Activated CD4-positive, CD25-positive, alpha-beta regulatory T cell treated with anti-CD3 and anti-CD28 coated beads, Interleukin-2, amount 50 U/mL, for 72 hours (primary cell): ENCODE results near the gene PADI4.

Experiments used
- DNase-seq: peaks from one replicate; pipeline ENCODE4 v3.0.0; 2021

PADI4 gene, protein sequence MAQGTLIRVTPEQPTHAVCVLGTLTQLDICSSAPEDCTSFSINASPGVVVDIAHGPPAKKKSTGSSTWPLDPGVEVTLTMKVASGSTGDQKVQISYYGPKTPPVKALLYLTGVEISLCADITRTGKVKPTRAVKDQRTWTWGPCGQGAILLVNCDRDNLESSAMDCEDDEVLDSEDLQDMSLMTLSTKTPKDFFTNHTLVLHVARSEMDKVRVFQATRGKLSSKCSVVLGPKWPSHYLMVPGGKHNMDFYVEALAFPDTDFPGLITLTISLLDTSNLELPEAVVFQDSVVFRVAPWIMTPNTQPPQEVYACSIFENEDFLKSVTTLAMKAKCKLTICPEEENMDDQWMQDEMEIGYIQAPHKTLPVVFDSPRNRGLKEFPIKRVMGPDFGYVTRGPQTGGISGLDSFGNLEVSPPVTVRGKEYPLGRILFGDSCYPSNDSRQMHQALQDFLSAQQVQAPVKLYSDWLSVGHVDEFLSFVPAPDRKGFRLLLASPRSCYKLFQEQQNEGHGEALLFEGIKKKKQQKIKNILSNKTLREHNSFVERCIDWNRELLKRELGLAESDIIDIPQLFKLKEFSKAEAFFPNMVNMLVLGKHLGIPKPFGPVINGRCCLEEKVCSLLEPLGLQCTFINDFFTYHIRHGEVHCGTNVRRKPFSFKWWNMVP

DNA sequence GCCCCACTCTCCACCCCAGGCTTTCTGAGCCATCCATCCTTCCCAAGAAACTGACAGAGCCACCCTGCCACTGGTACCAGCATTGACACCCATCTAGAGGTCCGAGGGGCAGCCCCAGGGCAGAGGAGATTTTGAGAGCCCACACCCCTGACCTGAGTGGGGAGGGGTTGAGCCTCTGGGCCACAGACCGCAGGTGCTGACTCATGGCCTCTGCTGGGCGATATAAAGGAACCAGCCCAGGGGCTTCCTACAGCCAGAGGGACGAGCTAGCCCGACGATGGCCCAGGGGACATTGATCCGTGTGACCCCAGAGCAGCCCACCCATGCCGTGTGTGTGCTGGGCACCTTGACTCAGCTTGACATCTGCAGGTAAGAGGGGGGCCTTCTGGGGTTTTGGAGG is at the start of gene PADI4:
PADI4 (plus strand) TSS at position 252 of the 400 bp plus-strand sequence; CDS start at position 278, 26 bp downstream.
- DNase-seq, result no peak

DNA sequence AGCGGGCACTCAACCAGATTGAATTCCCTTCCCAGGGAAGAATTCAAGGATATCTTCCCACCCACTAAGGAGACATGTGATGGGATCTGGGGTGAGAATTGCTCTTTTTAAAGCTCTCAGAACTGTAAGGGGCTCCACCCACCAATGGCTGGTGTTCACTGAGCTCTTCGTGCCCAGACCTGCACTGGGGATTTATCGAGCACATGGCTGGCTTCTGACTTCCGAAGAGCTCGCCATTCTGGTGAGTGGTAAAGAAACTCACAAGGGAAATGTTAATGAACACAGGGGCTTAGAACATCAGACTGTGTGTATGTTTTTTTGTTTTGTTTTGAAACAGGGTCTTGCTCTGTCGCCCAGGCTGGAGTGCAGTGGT is 49.3 kb upstream of the PADI4 start:
- DNase-seq, result no peak

DNA sequence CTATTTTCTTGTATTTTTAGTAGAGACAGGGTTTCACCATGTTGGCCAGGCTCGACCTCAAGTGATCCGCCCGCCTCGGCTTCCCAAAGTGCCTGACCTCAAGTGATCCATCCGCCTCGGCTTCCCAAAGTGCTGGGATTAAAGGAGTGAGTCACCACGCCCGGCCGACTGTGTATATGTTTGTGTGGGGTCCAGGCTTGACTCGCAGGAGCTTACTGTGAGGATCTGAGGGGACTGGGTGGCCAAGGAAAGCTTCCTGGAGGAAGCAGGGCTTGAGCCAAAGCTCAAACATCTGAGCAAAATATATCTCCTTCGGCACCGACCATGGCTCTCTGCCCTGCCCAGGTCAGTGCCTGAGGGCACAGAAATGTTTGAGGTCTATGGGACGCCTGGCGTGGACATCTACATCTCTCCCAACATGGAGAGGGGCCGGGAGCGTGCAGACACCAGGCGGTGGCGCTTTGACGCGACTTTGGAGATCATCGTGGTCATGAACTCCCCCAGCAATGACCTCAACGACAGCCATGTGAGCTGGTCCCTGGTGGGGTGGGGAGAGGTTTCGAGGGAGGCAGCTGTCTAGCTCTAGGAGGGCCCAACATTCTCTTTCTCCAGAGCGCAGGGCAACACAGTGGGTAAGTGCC is 48.6 kb upstream of the PADI4 start:
- DNase-seq, result no peak

DNA sequence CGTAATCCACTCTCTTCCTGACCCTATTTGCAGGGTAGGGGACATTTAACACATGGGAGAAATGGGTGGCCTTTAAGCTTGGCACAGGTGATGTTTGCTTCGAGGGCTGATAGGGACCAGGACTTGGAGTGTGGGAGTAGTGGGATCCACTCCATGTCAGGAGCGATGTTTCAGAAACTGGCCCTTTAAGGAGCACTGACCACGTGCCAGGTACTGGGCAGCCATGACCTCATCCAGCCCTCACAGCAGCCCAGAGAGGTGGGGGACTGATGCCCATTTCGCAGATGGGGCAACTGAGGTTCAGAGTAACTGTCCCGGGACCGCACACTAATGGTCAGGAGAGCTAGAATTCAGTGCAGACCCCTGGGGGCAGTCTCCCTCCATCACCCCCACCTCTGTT is 47.7 kb upstream of the PADI4 start:
- no peak for DNase-seq

DNA sequence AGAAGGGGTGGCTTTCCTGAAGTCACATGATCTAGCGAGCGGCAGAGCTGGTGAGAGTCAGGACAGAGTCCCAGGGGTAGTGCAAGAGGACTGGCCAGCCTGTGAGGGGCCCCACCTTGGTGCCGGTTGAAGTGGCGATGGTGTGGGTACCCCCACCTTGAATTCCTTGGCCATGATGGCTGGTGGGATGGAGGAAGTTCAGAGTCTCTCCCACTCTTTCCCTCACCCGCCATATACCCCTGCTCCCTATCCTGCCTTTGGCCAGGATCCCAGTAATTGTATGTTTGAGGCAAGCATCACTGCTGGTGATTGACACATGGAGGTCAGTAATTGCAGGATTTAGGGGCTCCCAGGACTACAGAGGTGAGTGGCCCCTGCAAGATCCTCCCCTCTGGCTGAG is 47.3 kb upstream of the PADI4 start:
- DNase-seq, result no peak

DNA sequence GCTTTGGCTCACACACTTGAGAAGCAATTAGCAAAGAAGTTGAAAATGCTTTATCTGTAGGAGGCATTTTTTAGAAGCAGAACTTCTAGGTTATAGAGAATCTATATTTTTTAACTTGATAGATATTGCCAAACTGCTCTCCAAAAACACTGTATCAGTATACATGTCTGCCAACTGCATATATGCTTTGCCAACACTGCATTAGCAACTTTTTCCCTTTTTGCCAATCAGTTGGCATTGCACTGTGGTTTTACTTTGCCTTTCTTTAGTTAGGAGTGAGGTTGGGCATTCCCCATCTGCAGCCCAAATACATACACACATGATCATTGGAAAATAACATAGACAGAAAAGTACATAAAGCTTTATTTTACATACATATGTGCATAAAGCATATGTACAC is 44.1 kb upstream of the PADI4 start:
- DNase-seq, result no peak

DNA sequence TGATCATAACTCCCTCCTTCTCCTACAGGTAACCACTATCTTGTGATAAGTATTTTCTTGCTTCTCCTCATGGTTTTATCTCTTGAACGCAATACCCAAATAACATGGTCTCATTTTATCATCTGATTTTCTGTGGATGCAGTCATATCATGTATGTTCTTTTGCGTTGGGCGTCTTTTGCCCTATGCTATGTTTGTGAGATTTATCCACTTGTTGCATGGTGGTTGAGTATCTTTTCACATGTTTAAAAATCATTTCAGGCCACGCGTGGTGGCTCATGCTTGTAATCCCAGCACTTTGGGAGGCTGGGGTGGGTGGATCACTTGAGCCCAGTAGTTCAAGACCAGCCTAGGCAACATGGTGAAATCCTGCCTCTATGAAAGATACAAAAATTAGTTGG is 43.5 kb upstream of the PADI4 start:
- no peak for DNase-seq

DNA sequence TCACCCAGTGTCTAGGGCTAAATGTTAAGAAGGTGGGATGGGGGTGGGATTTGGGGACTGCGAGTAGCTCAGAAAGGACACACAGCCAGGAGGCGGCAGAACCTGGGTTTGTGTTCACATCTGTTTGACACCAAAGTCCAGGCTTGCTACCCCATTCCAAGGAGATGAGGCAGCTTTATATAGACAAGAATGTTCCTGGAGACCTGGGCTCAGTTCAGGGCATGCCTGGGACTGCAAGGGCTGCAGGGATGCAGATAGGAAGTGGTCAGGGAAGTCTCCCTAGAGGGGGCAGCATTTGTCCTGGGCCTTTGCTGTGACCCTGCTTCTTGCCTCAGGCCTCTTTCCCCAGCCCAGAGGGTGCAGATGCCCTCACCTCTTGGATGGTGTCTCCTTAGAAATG is 42.8 kb upstream of the PADI4 start:
- no peak for DNase-seq

DNA sequence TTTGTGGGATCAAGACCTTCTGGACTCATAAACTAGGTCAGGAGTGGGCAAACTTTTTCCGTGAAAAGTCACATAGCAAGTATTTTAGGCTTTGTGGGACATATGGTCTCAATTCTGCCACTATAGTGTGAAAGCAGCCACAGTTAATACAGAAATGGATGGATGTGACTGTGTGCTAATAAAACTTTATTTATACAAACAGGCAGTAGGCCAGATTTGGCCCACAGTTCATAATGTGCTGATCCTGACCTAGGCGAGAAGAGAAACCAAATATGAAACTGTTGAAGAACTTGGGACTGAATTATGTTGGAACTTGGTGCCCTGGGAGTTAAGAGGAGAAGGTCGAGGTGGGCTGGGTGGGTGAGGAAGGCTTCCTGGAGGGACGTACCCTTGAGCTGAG is 42.0 kb upstream of the PADI4 start:
- DNase-seq, result no peak

DNA sequence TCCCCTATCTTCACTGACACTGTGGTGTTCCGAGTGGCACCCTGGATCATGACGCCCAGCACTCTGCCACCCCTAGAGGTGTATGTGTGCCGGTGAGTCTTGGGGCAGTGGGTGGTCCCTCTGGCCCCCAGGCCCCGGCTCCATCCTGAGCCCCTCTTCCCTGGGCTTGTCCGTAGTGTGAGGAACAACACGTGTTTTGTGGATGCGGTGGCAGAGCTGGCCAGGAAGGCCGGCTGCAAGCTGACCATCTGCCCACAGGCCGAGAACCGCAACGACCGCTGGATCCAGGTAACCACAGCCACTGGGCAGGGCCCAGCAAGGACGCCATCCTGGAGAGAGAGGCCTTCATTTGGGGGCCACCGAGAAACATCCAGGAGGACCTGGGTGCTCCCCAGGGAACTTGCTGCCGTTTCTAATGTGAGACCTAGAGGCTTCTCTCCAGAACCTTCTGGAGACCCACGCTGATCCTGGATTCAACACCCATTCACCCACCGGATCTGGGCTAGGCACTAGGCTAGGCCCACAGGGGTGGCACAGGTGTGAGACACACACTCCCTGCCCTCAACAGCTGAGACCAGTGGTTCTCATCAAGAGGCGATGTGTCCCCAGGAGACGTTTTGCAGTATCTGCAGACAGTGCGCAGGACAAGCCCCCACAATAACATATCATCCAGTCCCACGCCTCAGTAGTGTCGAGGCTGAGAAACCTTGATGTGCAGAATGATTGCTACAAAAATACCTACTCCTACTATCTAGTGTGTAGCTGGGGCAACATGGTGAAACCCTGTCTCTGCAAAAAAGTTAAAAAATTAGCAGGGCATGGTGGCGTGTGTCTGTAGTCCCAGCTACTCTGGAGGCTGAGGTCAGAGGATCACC is 36.9 kb upstream of the PADI4 start:
- no peak for DNase-seq

DNA sequence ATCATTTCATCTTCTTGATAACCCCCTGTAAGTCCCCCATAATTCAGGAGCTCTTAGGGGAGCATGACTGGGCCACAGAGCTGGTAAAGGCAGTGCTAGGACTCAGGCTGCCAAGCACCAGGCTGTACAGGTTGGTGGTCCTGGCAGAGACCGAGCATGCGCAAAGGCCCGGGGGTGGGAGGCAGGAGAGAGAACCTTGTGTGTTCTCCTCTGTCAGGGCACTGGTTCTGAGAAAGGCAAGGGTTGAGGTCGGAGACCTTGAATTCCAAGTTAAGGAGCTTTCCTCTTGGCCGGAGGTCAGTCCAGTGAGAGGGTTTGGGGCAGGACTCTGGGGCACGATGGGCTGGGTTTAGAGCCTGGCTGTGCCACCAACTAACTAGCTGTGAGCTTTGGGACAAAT is 35.9 kb upstream of the PADI4 start:
- DNase-seq, result no peak

DNA sequence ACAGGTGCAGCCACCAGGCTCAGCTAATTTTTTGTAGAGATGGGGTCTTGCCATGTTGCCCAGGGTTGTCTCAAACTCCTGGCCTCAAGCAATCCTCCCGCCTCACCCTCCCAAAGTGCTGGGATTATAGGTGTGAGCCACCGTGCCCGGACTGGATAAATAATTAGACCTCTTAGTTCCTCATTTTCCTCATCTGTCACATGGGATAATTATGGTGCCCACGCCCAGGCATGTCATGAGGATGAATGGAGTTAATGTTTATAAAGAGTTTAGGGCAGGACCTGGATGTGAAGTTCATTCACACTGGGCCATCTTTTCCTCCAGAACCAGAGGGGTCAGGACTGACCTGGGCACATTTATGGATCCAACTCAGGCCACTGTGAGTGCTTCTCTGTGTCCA is 35.4 kb upstream of the PADI4 start:
- DNase-seq, result no peak

DNA sequence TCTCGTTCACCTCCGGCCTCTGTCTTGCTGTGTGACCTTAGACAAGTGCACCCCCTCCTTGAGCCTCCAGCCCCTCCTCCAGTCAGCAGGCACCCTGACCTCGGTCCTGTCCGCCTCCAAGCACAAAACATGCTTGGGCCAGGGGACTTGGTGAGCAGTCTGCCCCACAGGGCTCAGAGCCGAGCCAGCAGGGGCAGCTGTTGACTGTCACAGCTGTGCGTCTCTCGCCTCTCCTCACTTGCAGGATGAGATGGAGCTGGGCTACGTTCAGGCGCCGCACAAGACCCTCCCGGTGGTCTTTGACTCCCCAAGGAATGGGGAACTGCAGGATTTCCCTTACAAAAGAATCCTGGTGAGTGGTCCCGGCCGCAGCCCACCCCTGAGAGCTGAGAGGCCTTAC is 34.9 kb upstream of the PADI4 start:
- no peak for DNase-seq

DNA sequence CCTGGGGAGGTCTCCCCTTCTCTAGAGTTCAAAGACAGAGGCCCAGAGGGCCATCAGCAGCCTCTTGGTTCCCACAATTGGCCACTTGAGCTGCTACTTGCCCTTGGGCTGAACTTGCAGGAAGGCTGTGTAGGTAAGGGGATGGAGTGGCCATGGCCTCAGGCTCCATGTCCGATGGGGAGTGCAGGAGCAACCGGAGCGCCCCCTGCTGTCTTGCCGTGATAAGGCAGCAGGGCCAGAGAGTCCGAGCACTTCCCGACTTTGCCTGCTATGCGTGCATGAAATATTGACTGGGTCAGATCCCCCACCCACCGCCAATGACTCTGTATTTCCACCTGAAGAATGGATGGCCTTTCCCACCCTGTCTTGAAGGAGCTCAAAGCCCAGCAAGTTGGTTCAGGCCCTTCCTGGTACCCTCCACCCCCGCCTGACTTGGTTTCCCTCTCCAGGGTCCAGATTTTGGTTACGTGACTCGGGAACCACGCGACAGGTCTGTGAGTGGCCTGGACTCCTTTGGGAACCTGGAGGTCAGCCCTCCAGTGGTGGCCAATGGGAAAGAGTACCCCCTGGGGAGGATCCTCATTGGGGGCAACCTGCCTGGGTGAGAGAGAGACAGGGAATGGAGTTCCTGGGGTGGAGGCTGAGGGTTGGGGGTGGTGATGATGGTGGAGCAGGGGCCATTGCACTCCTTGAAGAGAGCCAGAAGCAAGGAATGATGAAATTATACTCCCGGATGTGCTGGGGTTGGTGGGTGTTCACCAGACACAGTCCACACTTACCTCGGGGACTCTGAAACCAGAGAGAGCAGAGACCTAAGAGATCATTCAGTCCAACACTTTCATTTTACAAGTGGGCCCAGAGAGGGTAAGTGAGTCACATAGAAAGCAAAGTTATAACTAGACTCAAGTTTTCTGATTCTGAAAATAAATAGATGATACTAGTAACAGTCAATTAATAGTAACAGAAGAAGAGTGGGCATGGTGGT is 33.5 kb upstream of the PADI4 start:
- peak; percentile 54 for DNase-seq

DNA sequence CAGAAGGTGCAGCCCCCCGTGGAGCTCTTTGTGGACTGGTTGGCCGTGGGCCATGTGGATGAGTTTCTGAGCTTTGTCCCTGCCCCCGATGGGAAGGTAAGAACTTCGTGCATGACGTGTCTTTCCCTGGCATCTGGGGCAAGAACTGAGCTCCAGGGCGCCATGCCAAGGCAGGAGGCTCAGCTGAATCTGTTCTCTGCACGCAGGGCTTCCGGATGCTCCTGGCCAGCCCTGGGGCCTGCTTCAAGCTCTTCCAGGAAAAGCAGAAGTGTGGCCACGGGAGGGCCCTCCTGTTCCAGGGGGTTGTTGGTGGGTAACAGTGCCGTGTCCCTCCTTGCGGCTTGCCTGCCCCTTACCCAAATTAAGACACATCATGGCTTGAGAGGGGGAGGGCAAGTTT is 31.4 kb upstream of the PADI4 start:
- no peak for DNase-seq

DNA sequence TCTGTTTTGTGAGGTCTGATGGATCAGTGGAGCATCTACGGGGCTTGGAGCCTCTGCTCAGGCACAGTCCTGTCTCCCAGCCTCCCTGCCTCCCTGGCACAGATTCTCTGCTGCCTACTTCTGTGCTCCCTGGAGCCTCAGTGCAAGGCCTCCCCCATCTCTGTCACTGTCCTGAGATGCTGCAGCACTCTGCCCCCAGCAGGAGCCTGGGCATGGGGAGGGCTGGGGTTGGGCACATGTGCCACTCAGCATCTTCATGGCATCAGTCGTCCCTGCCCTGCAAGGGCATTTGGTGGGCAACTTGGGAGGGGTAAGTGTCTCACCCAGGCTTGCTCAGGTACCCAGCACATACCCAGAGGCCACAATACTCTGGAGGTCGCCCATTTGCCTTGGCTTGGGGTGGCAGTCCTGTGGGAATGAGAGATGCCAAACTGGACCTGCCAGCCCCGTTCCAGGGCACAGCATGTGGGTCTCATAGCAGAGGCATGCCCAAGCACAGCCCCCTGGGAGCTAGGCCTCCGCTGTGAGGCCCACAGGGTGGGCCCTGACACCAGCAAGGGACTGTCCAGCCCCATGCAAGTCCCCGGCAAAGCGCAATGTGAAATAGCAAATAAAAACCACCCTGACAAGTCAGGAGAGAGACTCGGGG is 30.4 kb upstream of the PADI4 start:
- DNase-seq, result no peak

DNA sequence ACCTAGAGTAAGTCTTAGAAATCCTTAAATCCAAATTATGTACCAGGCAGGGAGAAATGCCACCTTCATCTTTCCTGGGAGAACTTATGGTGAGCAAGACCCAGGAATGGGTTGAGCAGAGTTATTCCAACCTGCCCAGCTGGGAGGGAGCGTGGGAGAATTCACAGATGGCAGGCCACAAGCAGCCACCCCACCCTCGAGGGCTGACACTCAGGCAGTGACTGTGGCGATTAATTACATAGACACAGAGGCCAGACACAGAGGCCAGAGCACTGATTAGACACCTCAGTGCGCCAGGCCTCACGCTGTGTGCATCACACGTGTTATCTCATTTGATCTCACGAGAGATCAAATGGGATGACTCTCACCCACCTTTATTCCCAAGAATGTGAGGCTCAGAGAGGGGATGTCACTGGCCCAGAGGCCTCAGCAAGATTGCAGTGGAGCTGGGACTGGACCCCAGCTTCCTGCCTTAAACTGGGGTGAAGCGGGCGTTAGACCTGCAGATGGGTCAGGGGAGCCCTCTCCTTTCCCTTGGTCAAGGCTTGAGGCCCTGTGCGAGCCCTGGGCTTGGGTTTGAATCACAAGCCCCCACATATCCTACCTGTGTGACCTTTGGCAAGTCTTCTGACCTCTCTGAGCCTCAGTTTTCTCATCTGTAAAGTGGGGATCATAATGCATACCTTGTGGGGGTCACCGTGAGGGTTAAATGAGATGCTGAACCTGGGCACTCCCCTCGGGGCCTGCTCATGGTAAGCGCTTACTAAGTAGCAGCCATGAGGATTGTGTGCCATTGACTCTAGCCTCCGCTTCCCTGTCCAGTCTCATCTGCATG is 28.8 kb upstream of the PADI4 start:
- DNase-seq, result no peak

DNA sequence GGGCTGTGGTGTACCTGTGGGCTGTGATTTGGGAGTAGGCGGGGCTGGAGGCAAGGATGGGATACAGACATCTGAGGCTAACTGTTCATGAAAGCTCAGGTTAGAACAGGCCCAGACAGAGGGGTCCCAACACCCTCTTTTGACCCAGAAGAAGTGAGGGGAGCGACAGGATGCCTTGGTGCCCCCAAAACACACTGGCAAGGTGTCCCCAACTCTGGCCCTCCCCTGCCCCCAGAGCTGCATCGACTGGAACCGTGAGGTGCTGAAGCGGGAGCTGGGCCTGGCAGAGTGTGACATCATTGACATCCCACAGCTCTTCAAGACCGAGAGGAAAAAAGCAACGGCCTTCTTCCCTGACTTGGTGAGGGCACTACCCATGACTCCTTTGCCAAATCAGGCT is 27.6 kb upstream of the PADI4 start:
- DNase-seq, result no peak

DNA sequence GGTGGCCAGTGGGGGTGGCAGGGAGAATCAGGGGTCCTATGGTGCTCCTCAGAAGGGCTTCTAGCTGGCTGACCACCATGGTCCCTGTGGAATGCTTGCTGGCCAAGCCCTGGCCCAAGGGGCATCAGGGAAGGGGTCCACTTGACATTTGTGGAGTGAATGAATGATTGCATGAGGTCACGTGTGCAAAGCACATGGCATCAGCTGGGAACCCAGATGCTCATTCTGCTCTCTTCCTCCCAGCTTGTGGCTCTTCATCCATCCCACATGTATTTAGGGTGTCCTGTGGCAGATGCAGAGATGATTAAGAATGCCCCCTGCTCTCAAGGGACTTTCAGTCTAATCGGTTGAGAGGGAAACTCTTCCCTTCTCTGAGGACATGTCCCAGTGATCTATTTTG is 27.1 kb upstream of the PADI4 start:
- no peak for DNase-seq

DNA sequence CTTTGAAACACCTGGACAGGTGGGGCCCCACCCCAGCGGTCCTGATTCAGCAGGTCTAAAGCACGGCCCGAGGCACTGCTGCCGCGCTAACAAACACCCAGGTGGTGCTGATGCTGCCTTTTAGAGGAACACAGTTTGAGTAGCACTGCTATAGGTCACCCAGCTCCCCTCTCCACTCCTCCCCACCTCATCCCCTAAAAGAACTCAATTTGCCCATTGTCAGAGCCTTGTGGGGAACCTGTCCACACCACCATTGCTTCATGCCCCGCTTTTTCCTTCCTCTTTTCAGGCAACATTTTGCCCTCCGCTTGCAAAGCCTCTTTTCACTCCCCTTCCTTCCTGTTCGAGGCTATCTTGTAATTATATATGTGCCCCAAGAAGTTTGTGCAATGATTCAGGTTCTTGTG is 26.2 kb upstream of the PADI4 start:
- DNase-seq, result no peak

DNA sequence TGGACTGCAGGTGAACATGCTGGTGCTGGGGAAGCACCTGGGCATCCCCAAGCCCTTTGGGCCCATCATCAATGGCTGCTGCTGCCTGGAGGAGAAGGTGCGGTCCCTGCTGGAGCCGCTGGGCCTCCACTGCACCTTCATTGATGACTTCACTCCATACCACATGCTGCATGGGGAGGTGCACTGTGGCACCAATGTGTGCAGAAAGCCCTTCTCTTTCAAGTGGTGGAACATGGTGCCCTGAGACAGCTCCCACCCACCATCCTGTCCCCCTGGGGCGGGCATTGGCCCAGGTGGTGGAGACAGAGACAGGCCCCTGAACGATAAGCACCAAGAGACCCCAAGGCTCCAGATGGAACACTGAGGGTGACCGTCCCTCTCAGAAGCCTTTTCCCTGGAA is 25.2 kb upstream of the PADI4 start:
- DNase-seq, result no peak
